B cell (primary cell): Measurements from ENCODE around the gene MTHFD1L. TPM values are rescaled to one million over a fixed set of nuclear protein-coding genes. Genes with fewer than 3 reads are reported as not detected.

Experiments
- ATAC-seq: fragments of 200-7000 bp; cut with Tn5 transposase; one replicate; pipeline ENCODE4 v1.10.0; 2021; ENCODE audit warnings: low read depth, mild to moderate bottlenecking, moderate number of reproducible peaks, moderate library complexity
- CTCF ChIA-PET: fragments of 350-600 bp; sonication (Branson Sonifier 250); formaldehyde crosslinking; loops from one replicate; lab custom pipeline; 2021; ENCODE audit warnings: antibody characterized with exemption, inconsistent platforms; lab: Charles Lee
- POLR2A ChIA-PET: fragments of 350-600 bp; sonication (Branson Sonifier 250); formaldehyde crosslinking; loops from one replicate; lab custom pipeline; 2021; ENCODE audit warnings: antibody characterized with exemption; lab: Charles Lee
- DNase-seq: peaks from one replicate; pipeline ENCODE4 v3.0.0; 2013
- H2AFZ ChIP-seq: 2 replicates; pipeline ENCODE4 v1.6.1; 2012; ENCODE audit warnings: mild to moderate bottlenecking, low read depth, low read length; ENCODE audit not compliant: insufficient read depth, poor library complexity, severe bottlenecking
- H3K27ac ChIP-seq, 2 donors: 1 replicate in 1 of 2; 2 replicates in 1 of 2; pipeline ENCODE4 v1.5.1; 2012 to 2013; ENCODE audit warnings: low read length in 2 of 2, mild to moderate bottlenecking in 2 of 2, moderate library complexity in 1 of 2
- H3K27me3 ChIP-seq, 4 experiments: fragments of 200-600 bp in 1 of 4; sonication (generic) in 1 of 4; replicated peaks in 1 of 4; 1 replicate in 2 of 4; 2 replicates in 2 of 4; pipeline versions ENCODE4 v1.6.1 to v1.7.0; 2013 to 2016; ENCODE audit warnings: low read length in 3 of 4, mild to moderate bottlenecking in 2 of 4, mixed read lengths in 1 of 4, moderate library complexity in 1 of 4; ENCODE audit not compliant: insufficient read depth in 4 of 4, control insufficient read depth in 3 of 4; ENCODE audit errors: control extremely low read depth in 1 of 4
- H3K36me3 ChIP-seq, 2 experiments: replicated peaks in 1 of 2; 1 replicate in 1 of 2; 2 replicates in 1 of 2; pipeline versions ENCODE4 v1.6.1 to v1.7.1; 2013; ENCODE audit warnings: low read length in 1 of 2; ENCODE audit not compliant: insufficient read depth in 2 of 2, control insufficient read depth in 1 of 2; ENCODE audit errors: control extremely low read depth in 1 of 2, extremely low read depth in 1 of 2
- H3K4me1 ChIP-seq, 2 donors: fragments of 200-600 bp in 1 of 2; sonication (generic) in 1 of 2; 1 replicate in 1 of 2; 2 replicates in 1 of 2; pipeline versions ENCODE4 v1.5.1 to v1.6.1; 2013 to 2017; ENCODE audit warnings: low read length in 2 of 2; ENCODE audit not compliant: control insufficient read depth in 2 of 2, insufficient read depth in 2 of 2
- H3K4me2 ChIP-seq: replicated peaks from 2 replicates; pipeline ENCODE3; 2012; ENCODE audit warnings: mild to moderate bottlenecking, low read depth, low read length; ENCODE audit not compliant: poor library complexity, severe bottlenecking
- H3K4me3 ChIP-seq, 5 experiments: fragments of 200-600 bp in 1 of 5; sonication (generic) in 1 of 5; 1 replicate in 3 of 5; 2 replicates in 2 of 5; pipeline versions ENCODE4 v1.5.1 to v1.7.0; 2011 to 2016; ENCODE audit warnings: low read length in 4 of 5, mild to moderate bottlenecking in 4 of 5, low read depth in 2 of 5, control low read depth in 1 of 5, moderate library complexity in 1 of 5; ENCODE audit not compliant: insufficient read depth in 1 of 5; ENCODE audit errors: control extremely low read depth in 1 of 5, extremely low read depth in 1 of 5
- H3K79me2 ChIP-seq: fragments of 200-600 bp; sonication (generic); one replicate; pipeline ENCODE4 v1.6.0; 2016; ENCODE audit warnings: low read length; ENCODE audit not compliant: control insufficient read depth, insufficient read depth
- H3K9ac ChIP-seq: fragments of 200-600 bp; sonication (generic); 2 replicates; pipeline ENCODE4 v1.6.1; 2017; ENCODE audit warnings: mild to moderate bottlenecking, low read length, moderate library complexity
- H3K9me3 ChIP-seq, 3 donors: one replicate each; pipeline versions ENCODE4 v1.6.1 to v1.7.1; 2013; ENCODE audit warnings: low read length in 2 of 3; ENCODE audit not compliant: control insufficient read depth in 2 of 3, insufficient read depth in 1 of 3; ENCODE audit errors: control extremely low read depth in 1 of 3
- H4K20me1 ChIP-seq: 2 replicates; pipeline ENCODE4 v1.6.0; 2012; ENCODE audit warnings: mild to moderate bottlenecking, low read length; ENCODE audit not compliant: insufficient read depth, control insufficient read depth, poor library complexity, severe bottlenecking
- H3K27ac Mint-ChIP-seq: one replicate; pipeline ENCODE4 v1.8.0; 2021; ENCODE audit warnings: mixed read lengths
- H3K27me3 Mint-ChIP-seq: one replicate; pipeline ENCODE4 v1.8.0; 2021; ENCODE audit warnings: mixed read lengths
- H3K4me1 Mint-ChIP-seq: one replicate; pipeline ENCODE4 v1.8.0; 2021; ENCODE audit warnings: mixed read lengths
- H3K4me3 Mint-ChIP-seq: one replicate; pipeline ENCODE4 v1.8.0; 2021; ENCODE audit warnings: mixed read lengths
- H3K9me3 Mint-ChIP-seq: one replicate; pipeline ENCODE4 v1.8.0; 2022; ENCODE audit warnings: mixed read lengths; ENCODE audit not compliant: insufficient read depth
- EZH2 ChIP-seq: IDR thresholded peaks from 2 replicates; pipeline ENCODE4 v1.6.1; 2012; ENCODE audit warnings: borderline replicate concordance, low read depth, mild to moderate bottlenecking, moderate library complexity, low read length; ENCODE audit not compliant: insufficient read depth, poor library complexity, severe bottlenecking
- WGBS: methylation state at CpG from one replicate; pipeline ENCODE4 v1.1.5; 2013; ENCODE audit warnings: missing lambda C conversion rate; ENCODE audit not compliant: insufficient coverage; 5-methylcytosine and 5-hydroxymethylcytosine counted together
- intact Hi-C: fragments of 100-400 bp; cut with micrococcal nuclease; formaldehyde crosslinking; loops from one replicate; pipeline ENCODE4 v1.10.0; 2022
- polyA plus RNA-seq: library from polyadenylated mRNA; depleted of rRNA; stranded (reverse); fragments of >200 nt; gene quantifications from 2 replicates; pipeline ENCODE4 v1.2.3, GENCODE V29; 2012
- total RNA-seq, 2 donors: library from RNA; stranded (reverse); fragments of 120-200 nt in 1 of 2; gene quantifications; 1 replicate in 1 of 2; 2 replicates in 1 of 2; pipeline versions ENCODE4 v1.2.3 to v1.2.4, GENCODE V29; 2013 to 2022
- TF ChIP-seq, protein P1 (sequence below): fragments of 200-600 bp; IDR thresholded peaks from one replicate; pipeline ENCODE4 v1.8.0; 2022; ENCODE audit warnings: antibody characterized with exemption, mild to moderate bottlenecking

The MTHFD1L gene
- total and polyA plus RNA-seq, 2 donors (not counting 1 experiment from before 2014, with no cell fraction given), result 2.9 to 16.1 TPM

DNA sequence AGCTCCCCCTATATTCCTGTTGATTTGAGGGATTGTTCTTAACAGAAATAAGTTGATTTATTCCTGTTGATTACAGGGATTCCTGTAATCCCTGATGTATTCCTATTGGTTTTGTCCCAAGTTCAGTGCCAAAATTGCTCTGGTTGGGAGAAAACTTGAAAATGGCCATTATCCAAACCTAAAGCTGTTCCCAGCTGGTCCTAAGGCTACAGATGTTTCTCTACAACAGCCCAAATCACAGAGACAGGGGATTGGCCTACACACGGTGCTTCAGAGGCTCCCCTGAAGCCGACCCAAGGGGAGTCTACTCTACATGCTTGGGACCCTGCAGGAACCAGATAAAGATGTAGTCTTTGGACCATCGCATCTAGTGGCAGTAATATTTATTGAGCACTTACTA is 275.3 kb downstream of the MTHFD1L start:
- Histone ChIP-seq H3K4me1 (no peaks in the 10 kb centered on the region), H3K27ac (no peak overlapping the region), H3K9me3 (peaks cover 0 to 3% (median 0%) of the 10 kb centered on the region in 3 donors), H3K27me3 (no peaks in the 10 kb centered on the region), H3K36me3 (no peaks in the 10 kb centered on the region), H3K9ac (no peak overlapping the region), H3K4me3 (no peak overlapping the region), H2AFZ (no peak overlapping the region), H3K79me2 (no peaks in the 10 kb centered on the region), H3K4me2 (no peak overlapping the region), H4K20me1 (no peaks in the 10 kb centered on the region)
- intact Hi-C loops, result no loop called here
- Mint-ChIP-seq H3K27me3 (peaks cover 10% of the 10 kb centered on the region), H3K27ac (no peak overlapping the region), H3K9me3 (no peaks in the 10 kb centered on the region), H3K4me1 (no peaks in the 10 kb centered on the region), H3K4me3 (no peak overlapping the region)
- ChIA-PET POLR2A (no interaction called here), CTCF (no interaction called here)
- ATAC-seq, result no peak
- TF ChIP-seq, protein P1, sequence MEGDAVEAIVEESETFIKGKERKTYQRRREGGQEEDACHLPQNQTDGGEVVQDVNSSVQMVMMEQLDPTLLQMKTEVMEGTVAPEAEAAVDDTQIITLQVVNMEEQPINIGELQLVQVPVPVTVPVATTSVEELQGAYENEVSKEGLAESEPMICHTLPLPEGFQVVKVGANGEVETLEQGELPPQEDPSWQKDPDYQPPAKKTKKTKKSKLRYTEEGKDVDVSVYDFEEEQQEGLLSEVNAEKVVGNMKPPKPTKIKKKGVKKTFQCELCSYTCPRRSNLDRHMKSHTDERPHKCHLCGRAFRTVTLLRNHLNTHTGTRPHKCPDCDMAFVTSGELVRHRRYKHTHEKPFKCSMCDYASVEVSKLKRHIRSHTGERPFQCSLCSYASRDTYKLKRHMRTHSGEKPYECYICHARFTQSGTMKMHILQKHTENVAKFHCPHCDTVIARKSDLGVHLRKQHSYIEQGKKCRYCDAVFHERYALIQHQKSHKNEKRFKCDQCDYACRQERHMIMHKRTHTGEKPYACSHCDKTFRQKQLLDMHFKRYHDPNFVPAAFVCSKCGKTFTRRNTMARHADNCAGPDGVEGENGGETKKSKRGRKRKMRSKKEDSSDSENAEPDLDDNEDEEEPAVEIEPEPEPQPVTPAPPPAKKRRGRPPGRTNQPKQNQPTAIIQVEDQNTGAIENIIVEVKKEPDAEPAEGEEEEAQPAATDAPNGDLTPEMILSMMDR, result no peak
- TF ChIP-seq EZH2, result no peak
- 96% methylated on average over 3 of the region's 3 CpGs for WGBS
- DNase-seq, result no peak

DNA sequence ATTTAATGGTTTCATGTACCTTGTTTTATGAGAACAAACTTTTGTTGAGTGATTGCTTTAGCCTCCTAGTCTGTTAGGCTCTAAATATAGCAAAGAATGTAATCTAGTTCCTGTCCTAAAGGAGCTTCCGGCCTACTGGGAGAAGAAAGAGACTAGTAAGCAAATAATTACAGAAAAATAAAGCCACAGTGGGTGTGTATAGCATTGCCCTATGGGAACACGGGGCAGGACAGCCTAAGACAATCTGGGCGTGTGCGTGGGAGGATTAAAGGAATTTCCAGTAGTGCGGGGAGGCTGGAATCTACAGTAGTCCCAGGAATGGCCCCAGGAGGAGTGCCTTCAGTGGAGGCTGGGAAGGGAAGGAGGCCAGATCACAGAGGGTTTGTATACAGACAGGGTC is 276.2 kb downstream of the MTHFD1L start:
- no peaks in the 10 kb centered on the region for H3K36me3 ChIP-seq
- no peaks in the 10 kb centered on the region for H4K20me1 ChIP-seq
- H2AFZ ChIP-seq, result no peak overlapping the region
- WGBS, result 75% methylated on average over 5 of the region's 5 CpGs
- H3K79me2 ChIP-seq, result no peaks in the 10 kb centered on the region
- H3K27ac Mint-ChIP-seq, result no peak overlapping the region
- POLR2A ChIA-PET, result no interaction called here
- intact Hi-C loops, result no loop called here
- H3K4me3 ChIP-seq, result no peak overlapping the region
- H3K9me3 Mint-ChIP-seq, result peaks cover 2% of the 10 kb centered on the region
- no peak overlapping the region for H3K27ac ChIP-seq
- no peaks in the 10 kb centered on the region for H3K27me3 ChIP-seq
- H3K9me3 ChIP-seq, result peaks cover 0 to 3% (median 0%) of the 10 kb centered on the region in 3 donors
- no peak for TF ChIP-seq EZH2
- DNase-seq, result no peak
- H3K4me2 ChIP-seq, result no peak overlapping the region
- CTCF ChIA-PET, result no interaction called here
- H3K4me1 Mint-ChIP-seq, result no peaks in the 10 kb centered on the region
- H3K27me3 Mint-ChIP-seq, result peaks cover 14% of the 10 kb centered on the region
- no peak overlapping the region for H3K4me3 Mint-ChIP-seq
- no peaks in the 10 kb centered on the region for H3K4me1 ChIP-seq
- ATAC-seq, result no peak
- no peak overlapping the region for H3K9ac ChIP-seq
